ENCODE results near the gene PPIB. TPM values are rescaled to one million over a fixed set of nuclear protein-coding genes. Genes with fewer than 3 reads are reported as not detected.
A peak's percentile ranks its signal among the peaks of the same experiment; 100 is the strongest.

The PPIB gene
- total and polyA plus RNA-seq, 9 of the 15 experiments (the other 6 are each of a cell fraction or from before 2014, with no cell fraction given), result 306 to 746 (median 439) TPM

GRCh38 chr15:64161688-64162477 is 939 bp downstream of the PPIB start:
- DNase-seq (ENCODE audit: extremely low read depth in 1 of 4, low spot score in 3 of 4) (no peak), ATAC-seq (no peak), FAIRE-seq (peak; percentile 6)
- in situ Hi-C loops (cut with MboI), result no loop called here
- H4K20me1 ChIP-seq (replicated peaks; ENCODE audit: control insufficient read depth, insufficient read depth, low read length), result no peaks in the 10 kb centered on the region
- 9% methylated on average over 11 of the region's 12 CpGs for WGBS (ENCODE audit: insufficient coverage, low coverage, missing lambda C conversion rate)
- H3K27me3 ChIP-seq (ENCODE audit: control insufficient read depth in 2 of 2, insufficient read depth in 2 of 2, low read length in 2 of 2), result no peaks in the 10 kb centered on the region
- H3K9me3 ChIP-seq (replicated peaks; ENCODE audit: control insufficient read depth, insufficient read depth, low read depth, low read length), result no peaks in the 10 kb centered on the region
- TF ChIP-seq MAX (CRISPR knock-in tag; IDR thresholded peaks at IDR 0.05), result 0 out of 2 replicates have a peak, but pooled peaks have one; percentile 13
- 0 out of 2 replicates have a peak, but pooled peaks have one; percentile 10 for TF ChIP-seq EGR1 (conservative IDR thresholded peaks at IDR 0.05)
- no peak for TF ChIP-seq ZNF589 (CRISPR knock-in tag; IDR thresholded peaks at IDR 0.05; ENCODE audit: low read depth)
- TF ChIP-seq ZBTB40 (IDR thresholded peaks at IDR 0.05), result peak; percentile 62
- TF ChIP-seq ZBTB40 (CRISPR knock-in tag; IDR thresholded peaks at IDR 0.05), result no peak
- TF ChIP-seq BRD4 (IDR thresholded peaks at IDR 0.05), result peak; percentile 23; the same call in 1 of the 2 replicates
- 0 out of 2 replicates have a peak, but pooled peaks have one; percentile 22 for TF ChIP-seq FOXP1 (CRISPR knock-in tag; IDR thresholded peaks at IDR 0.05)
- peak; percentile 67 for TF ChIP-seq RFX1 (IDR thresholded peaks at IDR 0.05)
- peak; percentile 16; the same call in 1 of the 2 replicates for TF ChIP-seq RBFOX2 (IDR thresholded peaks at IDR 0.05; ENCODE audit: low read depth, low read length)
- TF ChIP-seq MYBL2 (IDR thresholded peaks at IDR 0.05; ENCODE audit: low read depth), result no peak
- no peak for TF ChIP-seq MYBL2 (CRISPR knock-in tag; IDR thresholded peaks at IDR 0.05; ENCODE audit: borderline replicate concordance)
- H3K9me1 ChIP-seq (ENCODE audit: control insufficient read depth, insufficient read depth, low read length), result no peaks in the 10 kb centered on the region
- peaks cover 45% of the 10 kb centered on the region for H3K79me2 ChIP-seq (ENCODE audit: control insufficient read depth, insufficient read depth, low read length)
- ChIA-PET CTCF (ENCODE audit: low intra/inter-chr PET ratio) (no interaction called here), POLR2A (interaction anchor here (0.7 to 3.8 kb wide), 9 partner anchors 8 to 825 kb away, joined by 3 to 36 read pairs (median 5); partner anchors contain the start of gene CSNK1G1)
- peak overlapping the region; percentile 86 for H3K27ac ChIP-seq (ENCODE audit: extremely low read depth, low read depth, low read length)
- intact Hi-C loops (cut with micrococcal nuclease), result loop anchor here (5.0 kb wide), 1 partner anchor 45 kb away; no protein-coding TSS in a partner anchor
- peaks cover 16 to 27% of the 10 kb centered on the region in 2 experiments; a peak in 3 of 5 replicates for H3K4me1 ChIP-seq (replicated peaks in 1 of 2; ENCODE audit: control insufficient read depth in 2 of 2, insufficient read depth in 2 of 2, low read length in 2 of 2)
- peak overlapping the region; percentile 94 for H3K4me2 ChIP-seq (ENCODE audit: insufficient read depth, low read length)
- H3K9ac ChIP-seq (ENCODE audit: insufficient read depth in 1 of 2, low read depth in 2 of 2, low read length in 2 of 2), result peak overlapping the region; percentile 94 to 96
- no peak overlapping the region for H2AFZ ChIP-seq (ENCODE audit: low read depth, low read length)
- BruUV-seq (replicated peaks), result TSS peak; percentile 77
- peak overlapping the region; percentile 92 for H3K4me3 ChIP-seq
- H3K36me3 ChIP-seq (ENCODE audit: control insufficient read depth, insufficient read depth, low read length), result peaks cover 51% of the 10 kb centered on the region

Data from K562 (cell line).